Lower leg skin (tissue), 4 donors: ENCODE measurements around the gene S100A4. TPM values are rescaled to one million over a fixed set of nuclear protein-coding genes. Genes with fewer than 3 reads are reported as not detected.

Experiments used
- DNase-seq, 2 donors: peaks; one replicate each; pipeline ENCODE4 v3.0.0-alpha.2; 2019; ENCODE audit warnings: low spot score in 2 of 2
- H3K4me3 ChIP-seq: fragments of 200-600 bp; sonication (generic); 2 replicates; pipeline ENCODE4 v1.5.1; 2017; ENCODE audit warnings: mild to moderate bottlenecking, low read depth; ENCODE audit not compliant: poor library complexity, severe bottlenecking
- POLR2A ChIP-seq, 2 donors: fragments of 450-650 bp; IDR thresholded peaks; one replicate each; pipeline ENCODE4 v1.6.1; 2016 to 2017; ENCODE audit warnings: antibody characterized with exemption in 2 of 2, mild to moderate bottlenecking in 1 of 2, moderate library complexity in 1 of 2
- WGBS, 2 donors: methylation state at CpG; one replicate each; pipeline ENCODE4 v1.1.5; 2018; 5-methylcytosine and 5-hydroxymethylcytosine counted together
- intact Hi-C: fragments of 100-400 bp; cut with DNase I; formaldehyde crosslinking; loops from one replicate; pipeline ENCODE4 v1.15.0; 2023; ENCODE audit warnings: low total_unique reads
- total RNA-seq, 4 donors: library from RNA; depleted of rRNA; stranded (reverse); fragments of >200 nt; gene quantifications; one replicate each; pipeline ENCODE4 v1.1.0, GENCODE V29; 2016
- TF ChIP-seq, protein P1 (sequence below), 3 donors: fragments of 450-650 bp; IDR thresholded peaks; one replicate each; pipeline ENCODE4 v1.5.1; 2016; ENCODE audit warnings: antibody characterized with exemption in 3 of 3, mild to moderate bottlenecking in 3 of 3, moderate library complexity in 2 of 3

The S100A4 gene
- total RNA-seq, 4 donors from 2014 or later: 94.4 to 215 (median 146) TPM

DNA sequence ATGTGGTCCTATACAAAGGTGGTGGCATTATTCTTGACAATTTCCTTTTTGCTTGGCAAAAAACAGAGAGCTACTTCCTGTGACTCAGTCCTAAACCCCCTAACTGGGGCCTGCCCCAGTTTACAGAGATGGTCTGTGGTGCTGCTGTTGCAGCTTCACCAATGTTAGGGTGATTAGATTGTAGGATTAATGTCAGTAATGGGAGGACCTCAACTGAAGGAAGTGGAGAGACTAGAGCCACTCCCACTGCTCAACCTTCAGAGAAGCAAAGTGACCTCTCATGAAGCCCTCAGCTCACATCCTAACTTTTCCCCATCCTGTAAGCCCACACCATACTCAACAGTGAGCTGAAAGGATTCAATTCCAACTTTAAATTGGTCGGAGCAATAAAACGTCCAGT lies 13.4 kb downstream of the S100A4 start:
- intact Hi-C loops: loop anchor here (2.0 to 10.0 kb wide), 2 partner anchors 37 to 93 kb away; partner anchors contain the start of genes S100A1 and S100A13
- no peak for TF ChIP-seq POLR2A (IDR thresholded peaks at IDR 0.05)
- TF ChIP-seq, protein P1, sequence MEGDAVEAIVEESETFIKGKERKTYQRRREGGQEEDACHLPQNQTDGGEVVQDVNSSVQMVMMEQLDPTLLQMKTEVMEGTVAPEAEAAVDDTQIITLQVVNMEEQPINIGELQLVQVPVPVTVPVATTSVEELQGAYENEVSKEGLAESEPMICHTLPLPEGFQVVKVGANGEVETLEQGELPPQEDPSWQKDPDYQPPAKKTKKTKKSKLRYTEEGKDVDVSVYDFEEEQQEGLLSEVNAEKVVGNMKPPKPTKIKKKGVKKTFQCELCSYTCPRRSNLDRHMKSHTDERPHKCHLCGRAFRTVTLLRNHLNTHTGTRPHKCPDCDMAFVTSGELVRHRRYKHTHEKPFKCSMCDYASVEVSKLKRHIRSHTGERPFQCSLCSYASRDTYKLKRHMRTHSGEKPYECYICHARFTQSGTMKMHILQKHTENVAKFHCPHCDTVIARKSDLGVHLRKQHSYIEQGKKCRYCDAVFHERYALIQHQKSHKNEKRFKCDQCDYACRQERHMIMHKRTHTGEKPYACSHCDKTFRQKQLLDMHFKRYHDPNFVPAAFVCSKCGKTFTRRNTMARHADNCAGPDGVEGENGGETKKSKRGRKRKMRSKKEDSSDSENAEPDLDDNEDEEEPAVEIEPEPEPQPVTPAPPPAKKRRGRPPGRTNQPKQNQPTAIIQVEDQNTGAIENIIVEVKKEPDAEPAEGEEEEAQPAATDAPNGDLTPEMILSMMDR (IDR thresholded peaks at IDR 0.05): no peak
- 71 to 73% methylated on average over 2 of the region's 2 CpGs for WGBS, 2 donors
- H3K4me3 ChIP-seq: no peak overlapping the region
- no peak for DNase-seq

DNA sequence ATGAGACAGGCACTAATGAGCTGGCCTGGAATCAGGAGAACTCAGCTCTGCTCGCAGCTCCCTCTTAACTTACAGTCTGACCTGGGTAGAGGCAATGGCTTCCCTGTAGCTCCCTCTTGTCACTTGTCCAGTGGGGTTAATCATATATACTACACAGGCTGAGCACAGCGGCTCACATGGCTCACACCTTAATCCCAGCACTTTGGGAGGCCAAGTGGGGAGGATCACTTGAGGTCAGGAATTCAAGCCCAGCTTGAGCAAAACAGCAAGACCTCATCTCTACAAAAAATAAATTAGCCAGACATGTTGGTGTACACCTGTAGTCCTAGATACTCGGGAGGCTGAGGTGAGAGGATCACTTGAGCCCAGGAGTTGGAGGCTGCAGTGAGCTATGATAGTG lies 14.0 kb downstream of the S100A4 start:
- intact Hi-C loops: loop anchor here (2.0 to 10.0 kb wide), 2 partner anchors 37 to 93 kb away; partner anchors contain the start of genes S100A1 and S100A13
- no peak for DNase-seq
- WGBS, 2 donors: 95% methylated on average over 3 of the region's 3 CpGs
- no peak overlapping the region for H3K4me3 ChIP-seq
- TF ChIP-seq, protein P1 (IDR thresholded peaks at IDR 0.05): no peak
- TF ChIP-seq POLR2A (IDR thresholded peaks at IDR 0.05): no peak

DNA sequence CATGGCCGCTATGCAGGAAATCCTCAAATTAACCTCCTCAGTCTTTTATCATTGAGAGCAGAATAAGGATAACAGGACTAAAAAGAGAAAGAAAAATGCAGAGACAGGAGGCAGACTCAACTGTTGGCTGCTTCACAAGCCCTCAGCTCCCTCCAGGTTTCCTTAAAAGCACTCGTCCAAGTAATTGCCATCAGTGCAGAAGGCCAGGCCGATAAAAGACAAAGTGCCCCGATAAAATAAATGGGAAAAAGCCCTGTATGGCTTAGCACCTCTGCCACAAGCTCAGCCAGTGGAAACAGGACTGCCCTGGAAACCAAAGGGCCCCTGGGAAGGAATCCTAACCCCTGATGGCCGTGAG lies 17.9 kb downstream of the S100A4 start:
- no peak for TF ChIP-seq POLR2A (IDR thresholded peaks at IDR 0.05)
- TF ChIP-seq, protein P1 (IDR thresholded peaks at IDR 0.05): no peak
- DNase-seq: no peak
- 87 to 91% methylated on average over 5 of the region's 5 CpGs for WGBS, 2 donors
- intact Hi-C loops: no loop called here
- no peak overlapping the region for H3K4me3 ChIP-seq

DNA sequence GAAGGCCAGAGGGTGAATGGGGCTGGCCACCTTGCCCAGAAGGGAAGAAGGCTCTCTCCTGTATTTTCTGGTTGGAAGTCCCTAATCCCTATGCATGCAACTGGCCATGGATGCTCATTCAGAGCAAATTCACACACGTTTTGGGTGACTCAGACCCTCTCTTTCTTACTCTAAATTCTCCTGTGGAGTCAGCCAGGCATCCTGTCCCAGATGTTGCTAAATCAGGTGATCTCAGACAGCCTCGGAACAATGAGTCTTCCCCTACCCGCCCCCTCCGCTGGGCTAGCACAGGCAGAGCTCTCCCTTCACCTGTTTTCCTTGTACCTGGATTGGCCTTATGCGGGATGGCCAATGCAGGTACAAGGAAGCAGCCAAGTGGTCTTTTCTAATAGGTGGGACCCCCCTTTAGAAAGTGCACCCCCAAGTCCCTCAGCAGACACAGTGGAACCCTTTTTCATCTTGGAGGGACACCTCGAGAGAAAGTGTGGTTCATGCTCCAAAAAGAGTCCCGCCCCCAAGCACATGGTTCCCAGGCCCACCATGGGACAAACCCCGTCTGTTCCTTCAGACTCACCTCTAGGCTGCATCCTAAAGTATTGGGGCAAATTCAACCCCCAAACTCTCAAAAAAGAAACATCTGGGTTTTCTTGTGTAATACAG lies 18.5 kb downstream of the S100A4 start:
- intact Hi-C loops: no loop called here
- no peak overlapping the region for H3K4me3 ChIP-seq
- DNase-seq: no peak
- no peak for TF ChIP-seq POLR2A (IDR thresholded peaks at IDR 0.05)
- TF ChIP-seq, protein P1 (IDR thresholded peaks at IDR 0.05): no peak
- 59 to 67% methylated on average over 8 of the region's 8 CpGs for WGBS, 2 donors

DNA sequence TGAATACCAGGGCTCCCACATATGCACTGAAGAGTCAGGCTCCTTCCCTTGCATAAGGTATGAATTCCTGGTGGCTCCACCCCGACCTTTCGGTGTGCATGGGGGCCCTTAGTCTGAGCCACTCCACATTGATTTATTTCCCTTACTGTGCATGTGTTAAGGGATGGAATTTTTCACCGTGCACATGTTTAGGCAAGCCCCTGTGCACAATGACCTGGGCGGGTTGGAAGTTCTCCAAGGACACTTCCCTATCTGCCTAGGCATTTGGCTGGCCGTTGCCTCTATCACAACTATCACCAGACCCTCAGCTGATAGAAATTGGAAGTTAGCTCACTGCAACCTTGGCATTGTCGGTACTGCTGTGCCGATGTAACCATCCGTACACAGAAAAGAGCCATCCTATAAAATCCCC lies 19.5 kb downstream of the S100A4 start:
- no peak overlapping the region for H3K4me3 ChIP-seq
- WGBS, 2 donors: 34 to 46% methylated on average over 8 of the region's 8 CpGs
- no peak for TF ChIP-seq POLR2A (IDR thresholded peaks at IDR 0.05)
- TF ChIP-seq, protein P1 (IDR thresholded peaks at IDR 0.05): no peak
- no peak for DNase-seq
- intact Hi-C loops: no loop called here
